ENCODE measurements around the gene TMPRSS6. TPM values are rescaled to one million over a fixed set of nuclear protein-coding genes. Genes with fewer than 3 reads are reported as not detected.

The TMPRSS6 gene
- total RNA-seq, 1 experiment from 2014 or later: 0.04 TPM

- intact Hi-C loops (cut with micrococcal nuclease): no loop called here
- DNase-seq (no peak), ATAC-seq (no peak)
- H3K36me3 ChIP-seq (ENCODE audit: low read depth, low read length): no peaks in the 10 kb centered on the region
- H3K9me2 ChIP-seq (replicated peaks; ENCODE audit: low read length): no peaks in the 10 kb centered on the region
- H3K27me3 ChIP-seq (ENCODE audit: low read length): no peaks in the 10 kb centered on the region
- no peaks in the 10 kb centered on the region for H3K4me1 ChIP-seq (ENCODE audit: insufficient read depth, low read length)
- TF ChIP-seq EZH2phosphoT487 (IDR thresholded peaks at IDR 0.05; ENCODE audit: borderline replicate concordance, low read length) (no peak), CTCF (conservative IDR thresholded peaks at IDR 0.05; ENCODE audit: low read depth, low read length) (no peak), EZH2 (IDR thresholded peaks at IDR 0.05; ENCODE audit: low read length, unreplicated experiment) (no peak)
- no peak overlapping the region for H3K4me2 ChIP-seq (ENCODE audit: low read length)
- no peak overlapping the region for H2AFZ ChIP-seq (ENCODE audit: low read length)
- H3K9me3 ChIP-seq (ENCODE audit: low read length): no peaks in the 10 kb centered on the region
- H3K27ac ChIP-seq (ENCODE audit: low read length): no peak overlapping the region
- H4K20me1 ChIP-seq (ENCODE audit: low read length): no peaks in the 10 kb centered on the region
- no peak overlapping the region for H3K9ac ChIP-seq (ENCODE audit: low read length)
- H3F3A ChIP-seq (ENCODE audit: low read length, unreplicated experiment): no peaks in the 10 kb centered on the region
- ChIA-PET POLR2A (ENCODE audit: unreplicated experiment) (no interaction called here), CTCF (no interaction called here)
- no peaks in the 10 kb centered on the region for H3K79me2 ChIP-seq (ENCODE audit: low read length)
- BruUV-seq (replicated peaks): no TSS peak
- no peak overlapping the region for H3K4me3 ChIP-seq (ENCODE audit: low read length)
These were observed 43.6 kb downstream of the TMPRSS6 start for GRCh38 chr22:37065961-37066360.

GRCh38 chr22:37065180-37065579, 44.3 kb downstream of the TMPRSS6 start:
- H3K27me3 ChIP-seq (ENCODE audit: low read length): no peaks in the 10 kb centered on the region
- DNase-seq (no peak), ATAC-seq (no peak)
- no peak overlapping the region for H3K4me3 ChIP-seq (ENCODE audit: low read length)
- no TSS peak for BruUV-seq (replicated peaks)
- TF ChIP-seq CTCF (conservative IDR thresholded peaks at IDR 0.05; ENCODE audit: low read depth, low read length) (no peak), EZH2 (IDR thresholded peaks at IDR 0.05; ENCODE audit: low read length, unreplicated experiment) (no peak), EZH2phosphoT487 (IDR thresholded peaks at IDR 0.05; ENCODE audit: borderline replicate concordance, low read length) (no peak)
- no peaks in the 10 kb centered on the region for H3K36me3 ChIP-seq (ENCODE audit: low read depth, low read length)
- H3F3A ChIP-seq (ENCODE audit: low read length, unreplicated experiment): no peaks in the 10 kb centered on the region
- no peak overlapping the region for H3K4me2 ChIP-seq (ENCODE audit: low read length)
- no peak overlapping the region for H2AFZ ChIP-seq (ENCODE audit: low read length)
- POLR2A ChIA-PET (ENCODE audit: unreplicated experiment): no interaction called here
- no peaks in the 10 kb centered on the region for H3K79me2 ChIP-seq (ENCODE audit: low read length)
- no peaks in the 10 kb centered on the region for H4K20me1 ChIP-seq (ENCODE audit: low read length)
- CTCF ChIA-PET: no interaction called here
- H3K9ac ChIP-seq (ENCODE audit: low read length): no peak overlapping the region
- H3K27ac ChIP-seq (ENCODE audit: low read length): no peak overlapping the region
- H3K9me3 ChIP-seq (ENCODE audit: low read length): no peaks in the 10 kb centered on the region
- intact Hi-C loops (cut with micrococcal nuclease): no loop called here
- H3K9me2 ChIP-seq (replicated peaks; ENCODE audit: low read length): no peaks in the 10 kb centered on the region
- H3K4me1 ChIP-seq (ENCODE audit: insufficient read depth, low read length): no peaks in the 10 kb centered on the region

- no peak for ATAC-seq
- Histone ChIP-seq H3K36me3 (ENCODE audit: low read depth, low read length) (no peaks in the 10 kb centered on the region), H3K4me2 (ENCODE audit: low read length) (no peak overlapping the region), H3K79me2 (ENCODE audit: low read length) (no peaks in the 10 kb centered on the region), H3K27ac (ENCODE audit: low read length) (no peak overlapping the region), H3K4me3 (ENCODE audit: low read length) (no peak overlapping the region), H4K20me1 (ENCODE audit: low read length) (no peaks in the 10 kb centered on the region), H3F3A (ENCODE audit: low read length, unreplicated experiment) (no peaks in the 10 kb centered on the region), H3K9ac (ENCODE audit: low read length) (no peak overlapping the region), H3K27me3 (ENCODE audit: low read length) (no peaks in the 10 kb centered on the region), H3K9me2 (replicated peaks; ENCODE audit: low read length) (no peaks in the 10 kb centered on the region), H3K4me1 (ENCODE audit: insufficient read depth, low read length) (no peaks in the 10 kb centered on the region), H3K9me3 (ENCODE audit: low read length) (no peaks in the 10 kb centered on the region), H2AFZ (ENCODE audit: low read length) (no peak overlapping the region)
- CTCF ChIA-PET: no interaction called here
- BruUV-seq (replicated peaks): no TSS peak
- POLR2A ChIA-PET (ENCODE audit: unreplicated experiment): no interaction called here
- no peak for TF ChIP-seq EZH2phosphoT487 (IDR thresholded peaks at IDR 0.05; ENCODE audit: borderline replicate concordance, low read length)
- intact Hi-C loops (cut with micrococcal nuclease): no loop called here
- no peak for DNase-seq
These were observed 45.0 kb downstream of the TMPRSS6 start for GRCh38 chr22:37064553-37064952.
